ENCODE measurements around the gene CFAP73. TPM values are rescaled to one million over a fixed set of nuclear protein-coding genes. Genes with fewer than 3 reads are reported as not detected.

Gene CFAP73
- total and polyA plus RNA-seq, 2 of the 8 experiments (the other 6 are each of a cell fraction or from before 2014, with no cell fraction given) = 0.45 to 0.56 TPM

DNA sequence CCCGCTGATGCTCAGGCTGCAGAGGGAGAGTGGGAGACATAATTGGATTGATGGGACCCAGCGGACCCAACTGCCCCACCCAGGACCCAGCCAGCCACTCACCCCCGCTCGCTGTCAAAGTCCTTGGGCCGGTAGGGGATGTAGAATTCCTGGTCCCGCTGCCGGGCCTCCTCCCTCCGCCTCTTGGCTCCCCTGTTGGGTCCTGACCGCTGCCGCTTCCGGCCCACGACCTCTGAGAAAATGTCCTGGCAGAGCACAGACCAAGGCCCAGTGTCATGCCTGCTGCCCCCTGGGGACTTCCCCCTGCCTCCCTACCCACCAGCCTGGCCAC lies 13.5 kb downstream of the CFAP73 start:
- WGBS, 2 experiments (ENCODE audit: extremely low coverage in 1 of 2, insufficient coverage in 1 of 2, insufficient read length in 1 of 2, insufficient replicate concordance in 2 of 2, low coverage in 1 of 2, low lambda C conversion rate in 2 of 2, missing lambda C conversion rate in 1 of 2) = 94% methylated on average over 9 of the region's 12 CpGs; no CpG with 5 or more reads in 1 of the 2 experiments
- H2BK5ac ChIP-seq (ENCODE audit: low read depth, low read length) = no peak overlapping the region
- H3K23ac ChIP-seq (ENCODE audit: insufficient read length) = no peak overlapping the region
- no peak overlapping the region for H2AFZ ChIP-seq (ENCODE audit: low read length)
- no peaks in the 10 kb centered on the region for H3K79me2 ChIP-seq (ENCODE audit: control insufficient read depth in 1 of 2, insufficient read depth in 2 of 2, low read length in 2 of 2)
- no peaks in the 10 kb centered on the region for H3K27me3 ChIP-seq (replicated peaks in 1 of 4; ENCODE audit: control insufficient read depth in 3 of 4, extremely low read depth in 1 of 4, insufficient read depth in 3 of 4, low read length in 3 of 4)
- FAIRE-seq = no peak
- H3K9me3 ChIP-seq (ENCODE audit: insufficient read depth in 2 of 2, low read depth in 1 of 2, low read length in 1 of 2) = no peaks in the 10 kb centered on the region
- no peak for TF ChIP-seq HDAC2 (IDR thresholded peaks at IDR 0.05; ENCODE audit: borderline replicate concordance in 1 of 2, low read depth in 2 of 2, low read length in 2 of 2)
- no peak for TF ChIP-seq BCL11A (IDR thresholded peaks at IDR 0.05; ENCODE audit: low read depth in 2 of 2, low read length in 2 of 2)
- TF ChIP-seq, protein P1, sequence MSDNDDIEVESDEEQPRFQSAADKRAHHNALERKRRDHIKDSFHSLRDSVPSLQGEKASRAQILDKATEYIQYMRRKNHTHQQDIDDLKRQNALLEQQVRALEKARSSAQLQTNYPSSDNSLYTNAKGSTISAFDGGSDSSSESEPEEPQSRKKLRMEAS (IDR thresholded peaks at IDR 0.05) = no peak
- TF ChIP-seq TEAD4 (IDR thresholded peaks at IDR 0.05; ENCODE audit: low read depth, low read length) = no peak
- no peak for TF ChIP-seq ASH2L (IDR thresholded peaks at IDR 0.05; ENCODE audit: low read length)
- no peak for TF ChIP-seq CTCF (IDR thresholded peaks at IDR 0.05; ENCODE audit: control extremely low read depth in 1 of 3, insufficient read depth in 1 of 3, low read depth in 1 of 3, low read length in 3 of 3)
- no peak for TF ChIP-seq JUN (IDR thresholded peaks at IDR 0.05; ENCODE audit: low read depth, low read length)
- TF ChIP-seq EGR1 (IDR thresholded peaks at IDR 0.05; ENCODE audit: borderline replicate concordance, low read depth, low read length) = no peak
- no peak for TF ChIP-seq YY1 (IDR thresholded peaks at IDR 0.05; ENCODE audit: low read depth, low read length)
- no peak for TF ChIP-seq KDM1A (IDR thresholded peaks at IDR 0.05; ENCODE audit: borderline replicate concordance, low read length)
- H3K23me2 ChIP-seq (ENCODE audit: low read depth, low read length) = 0 out of 2 replicates have a peak, but pooled peaks cover 3% of the 10 kb centered on the region
- no peak for DNase-seq (ENCODE audit: low read depth in 1 of 2, low spot score in 2 of 2)
- H2BK12ac ChIP-seq (ENCODE audit: low read depth, low read length) = no peak overlapping the region
- H2AK5ac ChIP-seq (ENCODE audit: low read depth, low read length) = no peak overlapping the region
- no peak overlapping the region for H3K4ac ChIP-seq (replicated peaks; ENCODE audit: insufficient read length, low read depth, low read length)
- H3K14ac ChIP-seq (ENCODE audit: insufficient read length) = no peak overlapping the region
- ChIA-PET CTCF (ENCODE audit: partially characterized antibody) (interaction anchor here (0.6 to 11.2 kb wide), 7 partner anchors 10 to 257 kb away, joined by 3 to 114 read pairs (median 4); partner anchors contain the start of gene RASAL1), POLR2A (ENCODE audit: partially characterized antibody) (interaction anchor here (0.8 to 4.3 kb wide), 6 partner anchors 9 to 60 kb away, joined by 3 to 28 read pairs (median 4); partner anchors contain the start of genes DDX54 and RITA1)
- H2BK20ac ChIP-seq (ENCODE audit: low read length) = no peak overlapping the region
- no peak overlapping the region for H2BK120ac ChIP-seq (replicated peaks; ENCODE audit: low read depth, low read length)
- peaks cover 5 to 13% (median 9%) of the 10 kb centered on the region in 4 experiments for H3K4me1 ChIP-seq (replicated peaks in 1 of 4; ENCODE audit: control insufficient read depth in 3 of 4, insufficient read depth in 4 of 4, low read length in 3 of 4)
- H3K56ac ChIP-seq (replicated peaks; ENCODE audit: insufficient read length, low read depth, low read length) = no peak overlapping the region
- peaks cover 16 to 17% of the 10 kb centered on the region in 2 experiments for H4K20me1 ChIP-seq (replicated peaks in 1 of 2; ENCODE audit: control insufficient read depth in 1 of 2, insufficient read depth in 2 of 2, low read length in 2 of 2)
- H3K18ac ChIP-seq (ENCODE audit: extremely low read depth, low read length) = no peak overlapping the region
- H2BK15ac ChIP-seq (ENCODE audit: low read length) = no peak overlapping the region
- H3K4me2 ChIP-seq (ENCODE audit: insufficient read depth in 1 of 2, low read depth in 2 of 2, low read length in 2 of 2) = no peak overlapping the region
- H4K8ac ChIP-seq (ENCODE audit: extremely low read depth, insufficient read depth, low read length) = no peak overlapping the region
- H3K36me3 ChIP-seq (ENCODE audit: control insufficient read depth in 2 of 4, insufficient read depth in 4 of 4, low read length in 3 of 4) = peaks cover 21 to 48% (median 43%) of the 10 kb centered on the region in 4 experiments
- no peak overlapping the region for H4K5ac ChIP-seq (ENCODE audit: insufficient read length, low read depth, low read length)
- H3K9ac ChIP-seq (replicated peaks in 1 of 4; ENCODE audit: extremely low read depth in 1 of 4, low read depth in 3 of 4, low read length in 3 of 4) = no peak overlapping the region
- H3K79me1 ChIP-seq (ENCODE audit: low read depth, low read length) = no peaks in the 10 kb centered on the region; the same call in 1 of the 2 replicates
- H3K4me3 ChIP-seq (ENCODE audit: extremely low read depth in 1 of 4, insufficient read depth in 2 of 4, low read depth in 3 of 4, low read length in 4 of 4) = no peak overlapping the region
- H4K91ac ChIP-seq (replicated peaks; ENCODE audit: insufficient read length, low read length) = no peak overlapping the region
- no peak overlapping the region for H3K27ac ChIP-seq (ENCODE audit: low read depth, low read length)

Data from H1 (cell line).